Suprapubic skin (tissue), 4 donors: ENCODE results near the gene MED12L. TPM values are rescaled to one million over a fixed set of nuclear protein-coding genes. Genes with fewer than 3 reads are reported as not detected.

Source experiments
- DNase-seq, 2 donors: peaks; one replicate each; pipeline ENCODE4 v3.0.0-alpha.2; 2019; ENCODE audit warnings: low spot score in 2 of 2
- H3K27ac ChIP-seq: fragments of 200-600 bp; sonication (generic); one replicate; pipeline ENCODE4 v1.5.1; 2019
- H3K27me3 ChIP-seq: fragments of 200-600 bp; sonication (generic); one replicate; pipeline ENCODE4 v1.5.1; 2019
- H3K36me3 ChIP-seq: fragments of 200-600 bp; sonication (generic); one replicate; pipeline ENCODE4 v1.5.1; 2019
- H3K4me1 ChIP-seq: fragments of 200-600 bp; sonication (generic); one replicate; pipeline ENCODE4 v1.5.1; 2019
- H3K4me3 ChIP-seq: fragments of 200-600 bp; sonication (generic); one replicate; pipeline ENCODE4 v1.5.1; 2019; ENCODE audit warnings: mild to moderate bottlenecking
- H3K9me3 ChIP-seq: fragments of 200-600 bp; sonication (generic); one replicate; pipeline ENCODE4 v1.5.1; 2019
- EP300 ChIP-seq: sonication (generic); formaldehyde crosslinking; IDR thresholded peaks from one replicate; pipeline ENCODE4 v1.6.1; 2017; ENCODE audit warnings: antibody characterized with exemption
- POLR2A ChIP-seq, 2 donors: fragments of 450-650 bp; IDR thresholded peaks; one replicate each; pipeline ENCODE4 v1.6.1; 2017; ENCODE audit warnings: antibody characterized with exemption in 2 of 2, mild to moderate bottlenecking in 2 of 2, moderate library complexity in 2 of 2
- POLR2AphosphoS5 ChIP-seq, 3 donors: sonication (generic); formaldehyde crosslinking; IDR thresholded peaks; one replicate each; pipeline ENCODE4 v1.6.1; 2017; ENCODE audit warnings: antibody characterized with exemption in 3 of 3
- WGBS: methylation state at CpG from one replicate; pipeline ENCODE4 v1.1.5; 2018; 5-methylcytosine and 5-hydroxymethylcytosine counted together
- total RNA-seq, 4 donors: library from RNA; depleted of rRNA; stranded (reverse); fragments of >200 nt; gene quantifications; one replicate each; pipeline ENCODE4 v1.1.0, GENCODE V29; 2016
- TF ChIP-seq, protein P1 (sequence below), 2 donors: fragments of 200-600 bp in 1 of 2; fragments of 450-650 bp in 1 of 2; sonication (generic) in 1 of 2; IDR thresholded peaks; one replicate each; pipeline ENCODE4 v1.5.1; 2016 to 2019; ENCODE audit warnings: antibody characterized with exemption in 2 of 2, mild to moderate bottlenecking in 1 of 2, moderate library complexity in 1 of 2

The MED12L gene
- total RNA-seq, 4 donors from 2014 or later = 0.08 to 0.80 (median 0.22) TPM

DNA sequence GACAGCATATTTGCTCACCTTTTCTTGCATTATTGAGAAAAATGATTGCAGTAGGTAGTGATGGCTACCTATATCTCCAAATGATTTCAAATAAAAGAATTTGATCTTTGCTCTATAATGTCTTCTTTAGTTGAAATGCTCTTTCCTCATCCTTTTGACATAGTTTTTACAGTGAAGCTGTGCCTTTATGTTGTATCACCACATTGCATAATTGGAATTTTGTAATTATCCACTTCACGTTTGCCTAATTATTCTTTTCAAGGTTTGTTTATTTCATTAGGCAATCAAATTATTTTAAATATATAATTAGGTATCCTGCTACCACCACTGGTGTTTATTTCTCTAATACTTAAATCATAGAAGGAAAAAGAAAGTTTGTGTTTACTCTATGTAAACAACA, 265.2 kb downstream of the MED12L start:
- peaks cover 1% of the 10 kb centered on the region for H3K4me1 ChIP-seq
- TF ChIP-seq POLR2A (IDR thresholded peaks at IDR 0.05) = no peak
- TF ChIP-seq POLR2AphosphoS5 (IDR thresholded peaks at IDR 0.05) = no peak
- TF ChIP-seq, protein P1, sequence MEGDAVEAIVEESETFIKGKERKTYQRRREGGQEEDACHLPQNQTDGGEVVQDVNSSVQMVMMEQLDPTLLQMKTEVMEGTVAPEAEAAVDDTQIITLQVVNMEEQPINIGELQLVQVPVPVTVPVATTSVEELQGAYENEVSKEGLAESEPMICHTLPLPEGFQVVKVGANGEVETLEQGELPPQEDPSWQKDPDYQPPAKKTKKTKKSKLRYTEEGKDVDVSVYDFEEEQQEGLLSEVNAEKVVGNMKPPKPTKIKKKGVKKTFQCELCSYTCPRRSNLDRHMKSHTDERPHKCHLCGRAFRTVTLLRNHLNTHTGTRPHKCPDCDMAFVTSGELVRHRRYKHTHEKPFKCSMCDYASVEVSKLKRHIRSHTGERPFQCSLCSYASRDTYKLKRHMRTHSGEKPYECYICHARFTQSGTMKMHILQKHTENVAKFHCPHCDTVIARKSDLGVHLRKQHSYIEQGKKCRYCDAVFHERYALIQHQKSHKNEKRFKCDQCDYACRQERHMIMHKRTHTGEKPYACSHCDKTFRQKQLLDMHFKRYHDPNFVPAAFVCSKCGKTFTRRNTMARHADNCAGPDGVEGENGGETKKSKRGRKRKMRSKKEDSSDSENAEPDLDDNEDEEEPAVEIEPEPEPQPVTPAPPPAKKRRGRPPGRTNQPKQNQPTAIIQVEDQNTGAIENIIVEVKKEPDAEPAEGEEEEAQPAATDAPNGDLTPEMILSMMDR (IDR thresholded peaks at IDR 0.05) = no peak
- TF ChIP-seq EP300 = no peak
- H3K4me3 ChIP-seq = no peak overlapping the region
- H3K27ac ChIP-seq = no peak overlapping the region
- 70% methylated on average over 1 of the region's 1 CpG for WGBS
- H3K36me3 ChIP-seq = no peaks in the 10 kb centered on the region
- H3K9me3 ChIP-seq = no peaks in the 10 kb centered on the region
- H3K27me3 ChIP-seq = no peaks in the 10 kb centered on the region
- DNase-seq = no peak

DNA sequence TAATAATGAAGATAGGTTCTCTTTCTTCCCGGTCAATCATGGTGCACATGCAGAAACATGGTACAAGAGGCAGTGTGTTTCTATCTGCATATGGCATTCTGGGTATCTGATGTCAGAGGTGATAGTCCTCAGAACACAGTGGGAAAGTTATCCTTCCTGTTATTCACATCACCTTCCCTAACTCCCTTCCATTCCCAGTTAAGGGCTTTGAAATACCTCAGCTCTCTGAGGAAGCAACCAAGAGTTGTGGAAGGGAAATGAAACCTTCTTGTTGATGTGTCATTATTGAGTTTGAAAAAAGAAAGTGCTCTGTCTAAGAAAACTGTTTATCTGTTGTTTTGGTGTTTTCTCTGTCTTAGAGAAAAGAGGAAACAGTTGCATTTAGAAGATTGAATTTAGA, 265.8 kb downstream of the MED12L start:
- 90% methylated on average over 1 of the region's 1 CpG for WGBS
- DNase-seq = no peak
- Histone ChIP-seq H3K4me3 (no peak overlapping the region), H3K36me3 (no peaks in the 10 kb centered on the region), H3K27ac (no peak overlapping the region), H3K4me1 (no peaks in the 10 kb centered on the region), H3K27me3 (no peaks in the 10 kb centered on the region), H3K9me3 (no peaks in the 10 kb centered on the region)
- TF ChIP-seq POLR2A (IDR thresholded peaks at IDR 0.05) = no peak
- TF ChIP-seq, protein P1 (IDR thresholded peaks at IDR 0.05) = no peak
- TF ChIP-seq POLR2AphosphoS5 (IDR thresholded peaks at IDR 0.05) = no peak
- no peak for TF ChIP-seq EP300

DNA sequence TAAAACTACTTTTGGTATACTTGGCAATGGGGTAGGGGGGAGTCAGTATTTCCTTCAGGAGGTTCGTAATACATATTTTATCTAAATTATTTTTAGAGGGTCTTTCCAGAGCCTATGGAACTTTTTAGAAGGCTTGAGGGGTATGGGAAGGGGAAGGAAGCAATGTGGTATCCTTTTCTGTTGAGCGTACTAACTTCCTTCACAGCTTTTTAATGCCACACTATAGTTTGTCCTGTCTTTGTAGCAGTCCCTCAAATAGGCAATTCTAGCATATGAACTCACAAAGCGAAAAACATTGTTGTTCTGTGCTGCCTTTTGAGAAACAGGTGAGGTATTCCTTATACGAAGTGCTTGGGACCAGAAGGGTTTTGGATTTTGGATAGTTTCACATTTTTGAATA, 266.2 kb downstream of the MED12L start:
- no peak for DNase-seq
- H3K9me3 ChIP-seq = no peaks in the 10 kb centered on the region
- 83% methylated on average over 4 of the region's 4 CpGs for WGBS
- no peaks in the 10 kb centered on the region for H3K27me3 ChIP-seq
- TF ChIP-seq EP300 (no peak), POLR2AphosphoS5 (IDR thresholded peaks at IDR 0.05) (no peak), POLR2A (IDR thresholded peaks at IDR 0.05) (no peak)
- TF ChIP-seq, protein P1 (IDR thresholded peaks at IDR 0.05) = no peak
- H3K36me3 ChIP-seq = no peaks in the 10 kb centered on the region
- H3K4me3 ChIP-seq = no peak overlapping the region
- H3K27ac ChIP-seq = no peak overlapping the region
- H3K4me1 ChIP-seq = no peaks in the 10 kb centered on the region

DNA sequence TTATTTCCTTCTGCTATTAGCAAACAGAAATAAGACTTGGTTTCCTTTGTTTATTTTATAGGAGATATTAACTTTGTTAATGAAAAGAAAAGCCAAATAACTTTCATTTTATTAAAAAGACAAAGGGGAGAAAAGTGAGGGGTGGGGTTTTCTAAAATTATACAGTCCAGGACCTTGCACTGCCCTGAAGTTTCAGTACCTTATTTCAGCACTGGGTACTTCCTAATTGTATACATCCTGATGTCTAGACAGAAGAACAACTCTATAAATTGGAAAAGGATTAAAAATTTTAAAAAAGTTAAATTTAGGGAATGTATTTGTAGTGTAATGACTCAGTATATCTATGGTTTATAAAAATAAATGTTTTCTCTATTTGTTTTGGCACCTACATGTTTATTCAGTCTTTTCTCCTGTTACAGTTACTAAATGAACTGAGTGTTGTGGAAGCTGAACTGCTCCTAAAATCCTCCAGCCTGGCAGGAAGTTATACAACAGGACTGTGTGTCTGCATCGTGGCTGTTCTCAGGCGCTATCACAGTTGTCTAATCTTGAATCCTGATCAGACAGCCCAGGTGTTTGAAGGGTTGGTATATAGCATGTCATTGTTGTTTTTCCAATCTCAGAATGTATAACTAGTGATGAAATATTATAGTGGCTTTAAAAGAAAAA, 271.5 kb downstream of the MED12L start:
- 37% methylated on average over 2 of the region's 2 CpGs for WGBS
- H3K4me3 ChIP-seq = no peak overlapping the region
- H3K9me3 ChIP-seq = no peaks in the 10 kb centered on the region
- H3K4me1 ChIP-seq = no peaks in the 10 kb centered on the region
- H3K27me3 ChIP-seq = no peaks in the 10 kb centered on the region
- H3K27ac ChIP-seq = no peak overlapping the region
- no peak for DNase-seq
- no peaks in the 10 kb centered on the region for H3K36me3 ChIP-seq
- TF ChIP-seq EP300 = no peak
- no peak for TF ChIP-seq POLR2AphosphoS5 (IDR thresholded peaks at IDR 0.05)
- TF ChIP-seq, protein P1 (IDR thresholded peaks at IDR 0.05) = no peak
- no peak for TF ChIP-seq POLR2A (IDR thresholded peaks at IDR 0.05)

DNA sequence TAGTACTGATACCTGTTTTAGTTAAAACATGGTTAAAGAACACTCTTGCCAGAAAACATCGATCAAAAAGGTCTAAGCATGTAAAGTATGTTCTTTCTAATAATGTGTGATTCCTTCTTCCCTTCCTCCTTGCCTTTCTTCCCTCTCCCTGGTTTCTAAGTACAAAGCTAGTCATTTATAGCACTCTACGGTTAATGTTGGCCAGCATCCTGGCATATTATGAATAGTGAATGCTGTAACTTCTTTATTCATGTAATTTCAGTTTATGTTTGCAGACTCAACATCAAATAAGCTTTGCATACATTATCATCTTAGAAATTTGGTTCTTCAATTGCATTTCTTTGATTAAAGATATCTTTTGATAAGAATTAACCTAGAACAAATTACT, 272.0 kb downstream of the MED12L start:
- no peak for DNase-seq

More for the DNA sequence above, 272.0 kb downstream of the MED12L start:
- Histone ChIP-seq H3K4me3 (no peak overlapping the region), H3K9me3 (no peaks in the 10 kb centered on the region), H3K4me1 (no peaks in the 10 kb centered on the region), H3K27me3 (no peaks in the 10 kb centered on the region), H3K27ac (no peak overlapping the region), H3K36me3 (no peaks in the 10 kb centered on the region)
- TF ChIP-seq POLR2A (IDR thresholded peaks at IDR 0.05) (no peak), EP300 (no peak), POLR2AphosphoS5 (IDR thresholded peaks at IDR 0.05) (no peak)
- TF ChIP-seq, protein P1 (IDR thresholded peaks at IDR 0.05) = no peak
- 35% methylated on average over 2 of the region's 2 CpGs for WGBS
